Tibial artery (tissue), 4 donors: ENCODE data around the gene NLGN2.

Experiments used
- DNase-seq, 2 donors: peaks; one replicate each; pipeline ENCODE4 v3.0.0-alpha.2; 2019
- H3K27ac ChIP-seq, 2 donors: fragments of 200-600 bp; sonication (generic) in 1 of 2; 1 replicate in 1 of 2; 2 replicates in 1 of 2; pipeline ENCODE4 v1.5.1; 2018 to 2019; ENCODE audit warnings: mild to moderate bottlenecking in 1 of 2
- H3K27me3 ChIP-seq, 2 donors: fragments of 200-600 bp; sonication (generic) in 1 of 2; one replicate each; pipeline versions ENCODE4 v1.5.1 to v1.6.0; 2016 to 2019
- H3K36me3 ChIP-seq, 3 donors: fragments of 200-600 bp; sonication (generic) in 2 of 3; one replicate each; pipeline ENCODE4 v1.5.1; 2016 to 2019; ENCODE audit warnings: mild to moderate bottlenecking in 2 of 3
- H3K4me1 ChIP-seq, 4 donors: fragments of 200-600 bp; sonication (generic) in 2 of 4; 1 replicate in 3 of 4; 2 replicates in 1 of 4; pipeline ENCODE4 v1.5.1; 2016 to 2019
- H3K4me3 ChIP-seq, 2 donors: fragments of 200-600 bp; sonication (generic) in 1 of 2; 1 replicate in 1 of 2; 2 replicates in 1 of 2; pipeline ENCODE4 v1.5.1; 2018 to 2019; ENCODE audit warnings: mild to moderate bottlenecking in 2 of 2
- H3K9me3 ChIP-seq, 3 donors: fragments of 200-600 bp; sonication (generic) in 1 of 3; one replicate each; pipeline ENCODE4 v1.5.1; 2016 to 2019
- intact Hi-C: fragments of 100-400 bp; cut with DNase I; formaldehyde crosslinking; loops from one replicate; pipeline ENCODE4 v1.15.0; 2023; ENCODE audit warnings: low total_unique reads
- TF ChIP-seq, protein P1 (sequence below), 2 experiments: fragments of 200-600 bp in 1 of 2; fragments of 450-650 bp in 1 of 2; IDR thresholded peaks; one replicate each; pipeline ENCODE4 v1.5.1; 2017 to 2019; ENCODE audit warnings: antibody characterized with exemption in 2 of 2, mild to moderate bottlenecking in 1 of 2, moderate library complexity in 1 of 2

Gene NLGN2

DNA sequence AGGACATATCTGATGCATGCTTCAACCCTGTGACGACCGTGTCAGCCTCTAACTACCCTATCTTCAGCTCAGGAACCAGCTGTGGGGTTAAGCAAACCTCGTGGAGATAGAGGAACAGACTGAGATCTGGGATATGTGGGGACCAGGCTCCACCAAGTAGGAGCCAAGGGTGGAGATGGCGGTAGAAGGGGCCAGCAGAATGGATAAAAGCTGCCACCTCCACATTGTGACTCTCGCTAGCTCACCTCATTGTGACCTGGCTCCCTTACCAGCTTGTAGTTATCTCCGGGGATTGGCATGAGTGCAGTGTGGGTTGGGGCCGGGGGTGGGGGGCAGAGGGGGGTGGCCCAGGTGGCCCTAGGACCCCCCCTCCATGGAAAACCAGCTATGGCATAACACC, 17.7 kb downstream of the NLGN2 start, which contains the start of gene SPEM2:
Gene SPEM2, plus strand, starts transcription at position 301 of the 400 bp plus-strand sequence. Its CDS starts 73 bp downstream, at position 374.
- TF ChIP-seq, protein P1, sequence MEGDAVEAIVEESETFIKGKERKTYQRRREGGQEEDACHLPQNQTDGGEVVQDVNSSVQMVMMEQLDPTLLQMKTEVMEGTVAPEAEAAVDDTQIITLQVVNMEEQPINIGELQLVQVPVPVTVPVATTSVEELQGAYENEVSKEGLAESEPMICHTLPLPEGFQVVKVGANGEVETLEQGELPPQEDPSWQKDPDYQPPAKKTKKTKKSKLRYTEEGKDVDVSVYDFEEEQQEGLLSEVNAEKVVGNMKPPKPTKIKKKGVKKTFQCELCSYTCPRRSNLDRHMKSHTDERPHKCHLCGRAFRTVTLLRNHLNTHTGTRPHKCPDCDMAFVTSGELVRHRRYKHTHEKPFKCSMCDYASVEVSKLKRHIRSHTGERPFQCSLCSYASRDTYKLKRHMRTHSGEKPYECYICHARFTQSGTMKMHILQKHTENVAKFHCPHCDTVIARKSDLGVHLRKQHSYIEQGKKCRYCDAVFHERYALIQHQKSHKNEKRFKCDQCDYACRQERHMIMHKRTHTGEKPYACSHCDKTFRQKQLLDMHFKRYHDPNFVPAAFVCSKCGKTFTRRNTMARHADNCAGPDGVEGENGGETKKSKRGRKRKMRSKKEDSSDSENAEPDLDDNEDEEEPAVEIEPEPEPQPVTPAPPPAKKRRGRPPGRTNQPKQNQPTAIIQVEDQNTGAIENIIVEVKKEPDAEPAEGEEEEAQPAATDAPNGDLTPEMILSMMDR (IDR thresholded peaks at IDR 0.05), result no peak
- Histone ChIP-seq H3K27me3 (no peaks in the 10 kb centered on the region), H3K9me3 (no peaks in the 10 kb centered on the region), H3K27ac (no peak within 1 kb of the TSS), H3K36me3 (no peaks in the 10 kb centered on the region), H3K4me3 (no peak within 1 kb of the TSS), H3K4me1 (no peaks in the 10 kb centered on the region)
- intact Hi-C loops, result no loop called here
- no peak for DNase-seq

GRCh38 chr17:7425756-7426155, 18.1 kb downstream of the NLGN2 start:
- no peak overlapping the region for H3K4me3 ChIP-seq
- intact Hi-C loops, result no loop called here
- H3K36me3 ChIP-seq, result no peaks in the 10 kb centered on the region
- TF ChIP-seq, protein P1 (IDR thresholded peaks at IDR 0.05), result no peak
- H3K27me3 ChIP-seq, result no peaks in the 10 kb centered on the region
- no peak for DNase-seq
- H3K4me1 ChIP-seq, result no peaks in the 10 kb centered on the region
- H3K27ac ChIP-seq, result no peak overlapping the region
- no peaks in the 10 kb centered on the region for H3K9me3 ChIP-seq

DNA sequence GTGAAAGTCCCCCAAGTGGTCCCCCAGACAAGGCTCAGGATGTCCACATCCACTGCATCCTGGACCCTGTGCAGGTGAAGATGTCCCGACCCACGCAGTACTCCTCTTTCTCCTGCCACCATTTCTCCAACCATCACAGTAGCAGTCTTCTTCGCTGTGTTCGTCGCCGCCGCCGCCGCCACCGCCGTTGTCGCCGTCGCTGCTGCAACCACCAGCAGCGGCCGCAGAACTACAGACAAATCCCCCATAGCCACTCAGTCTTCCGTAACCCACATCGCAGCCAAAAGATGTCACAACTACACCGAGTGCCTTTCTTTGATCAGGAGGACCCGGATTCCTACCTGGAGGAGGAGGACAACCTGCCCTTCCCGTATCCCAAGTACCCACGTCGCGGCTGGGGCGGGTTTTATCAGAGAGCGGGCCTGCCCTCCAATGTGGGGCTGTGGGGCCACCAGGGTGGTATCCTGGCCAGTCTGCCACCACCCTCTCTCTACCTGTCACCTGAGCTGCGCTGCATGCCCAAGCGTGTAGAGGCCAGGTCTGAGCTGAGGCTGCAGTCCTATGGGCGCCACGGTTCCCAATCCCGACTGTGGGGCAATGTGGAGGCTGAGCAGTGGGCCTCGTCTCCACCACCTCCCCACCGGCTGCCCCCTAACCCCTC, 18.7 kb downstream of the NLGN2 start:
- TF ChIP-seq, protein P1 (IDR thresholded peaks at IDR 0.05), result no peak
- Histone ChIP-seq H3K4me1 (no peaks in the 10 kb centered on the region), H3K9me3 (no peaks in the 10 kb centered on the region), H3K27me3 (no peaks in the 10 kb centered on the region), H3K36me3 (no peaks in the 10 kb centered on the region), H3K27ac (no peak overlapping the region), H3K4me3 (no peak overlapping the region)
- intact Hi-C loops, result no loop called here
- DNase-seq, result no peak

DNA sequence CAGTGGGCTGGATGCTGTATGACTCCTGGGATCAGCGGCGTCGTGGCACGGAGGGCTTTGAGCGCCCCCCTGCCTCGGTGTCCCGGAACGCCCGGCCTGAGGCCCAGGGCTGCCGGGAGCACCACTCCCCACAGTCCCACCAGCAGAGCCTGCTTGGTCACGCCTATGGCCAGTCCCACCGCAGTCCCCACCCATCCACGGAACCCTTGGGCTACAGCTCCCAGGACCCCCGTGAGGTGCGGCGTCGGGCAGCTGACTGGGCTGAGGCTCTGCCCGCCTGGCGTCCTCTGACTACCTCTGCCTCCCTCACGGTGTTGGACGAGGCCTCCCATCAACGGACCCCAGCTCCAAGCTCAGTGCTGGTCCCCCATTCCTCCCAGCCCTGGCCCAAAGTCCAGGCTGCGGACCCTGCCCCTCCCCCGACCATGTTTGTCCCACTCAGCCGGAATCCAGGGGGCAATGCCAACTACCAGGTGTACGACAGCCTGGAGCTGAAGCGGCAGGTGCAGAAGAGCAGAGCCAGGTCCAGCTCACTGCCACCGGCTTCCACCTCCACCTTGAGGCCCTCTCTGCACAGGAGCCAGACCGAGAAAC, 19.3 kb downstream of the NLGN2 start:
- Histone ChIP-seq H3K27ac (no peak overlapping the region), H3K27me3 (no peaks in the 10 kb centered on the region)
- intact Hi-C loops, result no loop called here

GRCh38 chr17:7427549-7427948, 19.9 kb downstream of the NLGN2 start:
- Histone ChIP-seq H3K4me1 (no peaks in the 10 kb centered on the region), H3K9me3 (no peaks in the 10 kb centered on the region), H3K27me3 (no peaks in the 10 kb centered on the region), H3K4me3 (no peak overlapping the region), H3K27ac (no peak overlapping the region), H3K36me3 (no peaks in the 10 kb centered on the region)
- TF ChIP-seq, protein P1 (IDR thresholded peaks at IDR 0.05), result no peak
- intact Hi-C loops, result no loop called here
- no peak for DNase-seq

More for the DNA sequence above, 19.3 kb downstream of the NLGN2 start:
- Histone ChIP-seq H3K4me3 (no peak overlapping the region), H3K4me1 (no peaks in the 10 kb centered on the region), H3K9me3 (no peaks in the 10 kb centered on the region), H3K36me3 (no peaks in the 10 kb centered on the region)
- no peak for DNase-seq
- TF ChIP-seq, protein P1 (IDR thresholded peaks at IDR 0.05), result no peak
